GM20431 (cell line): ENCODE results near the gene COPS3.
"Not testable (repeated sequence)": the region's sequence is repeated elsewhere in the genome, so short reads cannot be mapped to it uniquely, and the experiment has no call there.

ENCODE experiments used
- in situ Hi-C: fragments of 300-500 bp; cut with MseI, MboI; formaldehyde crosslinking; loops from one replicate; pipeline ENCODE4 v1.15.0; 2020; ENCODE audit warnings: low sequenced_read_pairs; ENCODE audit not compliant: unreplicated experiment

The COPS3 gene

GRCh38 chr17:17303847-17304490, 22.9 kb upstream of the COPS3 start:
- in situ Hi-C loops, result loop anchor here (25.0 kb wide), 1 partner anchor 267 kb away; the partner anchor contains the start of gene MPRIP

- in situ Hi-C loops, result loop anchor here (25.0 kb wide), 1 partner anchor 266 kb away; the partner anchor contains the start of gene MPRIP
Observed at GRCh38 chr17:17303010-17303846, 22.2 kb upstream of the COPS3 start, which contains the start of gene NT5M. Gene NT5M, plus strand, starts transcription at chr17:17303373. Its CDS starts 178 bp downstream, at chr17:17303551.

DNA sequence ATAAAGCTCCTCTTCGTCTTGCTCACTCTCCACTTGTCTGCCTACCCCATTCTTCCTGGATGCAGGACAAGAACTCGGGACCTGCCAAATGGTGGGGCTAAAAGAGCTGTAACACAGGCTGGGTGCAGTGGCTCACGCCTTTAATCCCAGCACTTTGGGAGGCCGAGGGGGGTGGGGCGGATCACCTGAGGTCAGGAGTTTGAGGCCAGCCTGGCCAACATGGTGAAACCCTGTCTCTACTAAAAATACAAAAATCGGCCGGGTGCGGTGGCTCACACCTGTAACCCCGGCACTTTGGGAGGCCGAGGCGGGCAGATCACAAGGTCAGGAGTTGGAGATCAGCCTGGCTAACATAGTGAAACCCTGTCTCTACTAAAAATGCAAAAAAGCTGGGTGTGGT, 20.6 kb upstream of the COPS3 start:
- in situ Hi-C loops, result loop anchor here (25.0 kb wide), 1 partner anchor 264 kb away; the partner anchor contains the start of gene MPRIP

- in situ Hi-C loops, result loop anchor here (25.0 kb wide), 1 partner anchor 264 kb away; the partner anchor contains the start of gene MPRIP
Observed at GRCh38 chr17:17300624-17301568, 19.9 kb upstream of the COPS3 start.

GRCh38 chr17:17298108-17298507, 17.1 kb upstream of the COPS3 start:
- in situ Hi-C loops, result no loop called here

DNA sequence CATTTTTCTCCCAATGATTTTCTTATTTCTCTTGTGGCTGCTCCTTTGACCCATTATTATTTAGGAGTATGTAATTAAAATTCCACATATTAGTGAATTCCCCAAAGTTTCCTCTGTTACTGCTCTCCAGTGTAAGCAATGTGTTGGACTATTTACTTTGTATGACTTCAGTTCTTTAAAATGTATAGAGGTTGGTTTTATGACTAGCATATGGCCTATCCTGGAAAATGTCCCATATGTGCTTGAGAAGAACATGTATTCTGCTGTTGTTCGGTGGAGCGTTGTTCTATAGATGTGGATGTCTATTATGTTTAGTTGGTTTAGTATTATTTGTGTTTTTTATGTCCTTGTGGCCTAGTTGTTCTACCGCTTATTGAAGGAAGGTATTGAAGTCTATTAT, 16.2 kb upstream of the COPS3 start:
- in situ Hi-C loops, result no loop called here

- in situ Hi-C loops, result no loop called here
Observed at GRCh38 chr17:17295141-17295540, 14.1 kb upstream of the COPS3 start.

DNA sequence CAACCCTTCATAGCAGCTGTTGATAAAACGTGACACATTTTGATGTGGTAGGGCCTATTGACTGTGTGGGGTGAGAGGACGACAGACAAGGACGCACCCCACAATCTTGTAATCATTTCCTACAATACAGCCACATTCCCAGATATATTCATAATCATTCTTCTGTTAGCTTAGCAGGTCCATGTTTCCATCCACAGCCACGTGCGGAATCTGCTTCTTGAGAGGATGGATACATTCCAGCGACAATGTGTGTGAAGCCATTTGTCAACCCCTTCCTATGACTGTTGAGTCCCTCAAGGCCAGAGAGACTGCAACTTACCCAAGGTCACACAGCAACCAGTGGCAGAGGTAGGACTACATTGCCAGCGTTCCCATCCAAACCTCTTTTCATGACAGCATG, 8.7 kb upstream of the COPS3 start:
- in situ Hi-C loops, result no loop called here

GRCh38 chr17:17289086-17289485, 8.0 kb upstream of the COPS3 start:
- in situ Hi-C loops, result no loop called here

- in situ Hi-C loops, result no loop called here
Observed at GRCh38 chr17:17285951-17286350, 4.9 kb upstream of the COPS3 start.

GRCh38 chr17:17279316-17279715, 1.7 kb downstream of the COPS3 start:
- in situ Hi-C loops, result no loop called here

GRCh38 chr17:17277431-17277830, 3.6 kb downstream of the COPS3 start:
- in situ Hi-C loops, result not testable (repeated sequence)

GRCh38 chr17:17275971-17276370, 5.1 kb downstream of the COPS3 start:
- in situ Hi-C loops, result no loop called here

GRCh38 chr17:17269926-17270773, 10.9 kb downstream of the COPS3 start:
- in situ Hi-C loops, result loop anchor here (25.0 kb wide), 1 partner anchor 108 kb away; no protein-coding TSS in a partner anchor

DNA sequence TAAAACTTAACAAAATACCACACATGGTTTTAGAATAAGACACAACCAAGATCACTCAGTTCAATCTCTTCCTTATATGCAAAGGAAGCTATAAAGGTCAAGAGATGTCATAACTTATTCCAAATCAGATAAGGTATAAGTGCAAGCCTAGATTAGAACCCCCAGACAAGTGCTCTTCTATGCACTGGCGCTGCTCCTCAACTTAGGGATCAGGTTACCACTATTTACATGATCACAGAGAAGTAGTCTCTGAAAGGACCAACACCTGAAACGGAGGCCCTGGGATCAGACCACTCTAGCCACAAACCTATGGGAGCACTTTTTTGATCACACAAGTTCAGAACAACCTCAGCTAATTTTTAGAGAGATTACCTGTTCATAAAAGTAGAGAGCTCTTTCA, 16.6 kb downstream of the COPS3 start:
- in situ Hi-C loops, result loop anchor here (25.0 kb wide), 1 partner anchor 102 kb away; no protein-coding TSS in a partner anchor

- in situ Hi-C loops, result loop anchor here (25.0 kb wide), 1 partner anchor 97 kb away; no protein-coding TSS in a partner anchor
Observed at GRCh38 chr17:17258998-17259397, 22.0 kb downstream of the COPS3 start.

GRCh38 chr17:17258011-17258410, 23.0 kb downstream of the COPS3 start:
- in situ Hi-C loops, result loop anchor here (25.0 kb wide), 1 partner anchor 96 kb away; no protein-coding TSS in a partner anchor

- in situ Hi-C loops, result loop anchor here (25.0 kb wide), 1 partner anchor 94 kb away; no protein-coding TSS in a partner anchor
Observed at GRCh38 chr17:17256316-17256715, 24.7 kb downstream of the COPS3 start.

DNA sequence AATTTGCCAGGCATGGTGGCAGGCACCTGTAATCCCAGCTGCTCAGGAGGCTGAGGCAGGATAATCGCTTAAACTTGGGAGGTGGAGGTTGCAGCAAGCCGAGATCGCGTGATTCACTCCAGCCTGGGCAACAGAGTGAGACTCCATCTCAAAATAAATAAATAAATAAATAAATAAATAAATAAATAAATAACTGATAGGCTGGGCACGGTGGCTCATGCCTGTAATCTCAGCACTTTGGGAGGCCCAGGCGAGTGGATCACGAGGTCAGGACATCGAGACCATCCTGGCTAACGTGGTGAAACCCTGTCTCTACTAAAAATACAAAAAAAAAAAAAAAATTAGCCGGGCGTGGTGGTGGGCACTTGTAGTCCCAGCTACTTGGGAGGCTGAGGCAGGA, 25.4 kb downstream of the COPS3 start:
- in situ Hi-C loops, result loop anchor here (25.0 kb wide), 1 partner anchor 93 kb away; no protein-coding TSS in a partner anchor
